Bronchial epithelial cell (primary cell): ENCODE measurements around the gene APELA. TPM values are rescaled to one million over a fixed set of nuclear protein-coding genes. Genes with fewer than 3 reads are reported as not detected.
"Not testable (repeated sequence)": the region's sequence is repeated elsewhere in the genome, so short reads cannot be mapped to it uniquely, and the experiment has no call there.

Source experiments
- DNase-seq: peaks from one replicate; pipeline ENCODE4 v3.0.0-alpha.2; 2010; ENCODE audit warnings: low read depth
- FAIRE-seq: peaks from 2 replicates; lab custom pipeline; 2011; peaks lifted over from hg19 to GRCh38; lab: Jason Lieb, UNC
- H3K27me3 ChIP-seq: 2 replicates; pipeline ENCODE4 v1.5.1; 2011; ENCODE audit warnings: low read length; ENCODE audit not compliant: control insufficient read depth, insufficient read depth
- H3K36me3 ChIP-seq: 2 replicates; pipeline ENCODE4 v1.5.1; 2011; ENCODE audit warnings: low read length; ENCODE audit not compliant: control insufficient read depth, insufficient read depth
- H3K4me3 ChIP-seq: 2 replicates; pipeline ENCODE4 v1.5.1; 2011; ENCODE audit warnings: mild to moderate bottlenecking, low read depth, low read length, control low read depth
- CTCF ChIP-seq: IDR thresholded peaks from 2 replicates; pipeline ENCODE4 v1.5.1; 2011; ENCODE audit warnings: mild to moderate bottlenecking, moderate library complexity, low read length, control low read depth, inconsistent platforms; ENCODE audit not compliant: insufficient read depth, severe bottlenecking
- total RNA-seq: library from RNA; depleted of rRNA; stranded (reverse); fragments of >200 nt; gene quantifications from 2 replicates; pipeline ENCODE4 v1.2.1, GENCODE V29; 2014

Gene APELA
- total RNA-seq, 1 donor from 2014 or later = not detected

DNA sequence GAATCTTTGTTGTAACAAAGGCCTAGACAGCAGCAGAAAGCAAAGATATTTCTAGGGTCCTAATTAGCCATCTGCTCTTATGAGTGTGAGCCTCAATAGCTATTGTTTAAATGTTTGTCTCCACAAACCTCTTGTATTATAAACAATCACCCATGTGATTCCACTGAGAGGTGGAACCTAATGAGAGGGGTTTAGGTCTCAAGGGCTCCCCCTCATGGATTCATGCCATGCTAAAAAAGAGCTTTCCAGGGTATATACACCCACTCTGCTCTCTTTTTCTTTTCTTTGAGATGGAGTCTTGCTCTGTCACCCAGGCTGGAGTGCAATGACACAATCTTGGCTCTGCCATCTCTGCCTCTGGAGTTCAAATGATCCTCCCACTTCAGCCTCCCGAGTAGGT, 58.4 kb downstream of the APELA start:
- DNase-seq (no peak), FAIRE-seq (no peak)
- no peak for TF ChIP-seq CTCF
- Histone ChIP-seq H3K27me3 (no peaks in the 10 kb centered on the region), H3K4me3 (no peak overlapping the region), H3K36me3 (no peaks in the 10 kb centered on the region)

- not testable (repeated sequence) for FAIRE-seq, DNase-seq, H3K27me3 ChIP-seq, H3K36me3 ChIP-seq, H3K4me3 ChIP-seq
Measured at GRCh38 chr4:164935865-164936606, 59.1 kb downstream of the APELA start.

DNA sequence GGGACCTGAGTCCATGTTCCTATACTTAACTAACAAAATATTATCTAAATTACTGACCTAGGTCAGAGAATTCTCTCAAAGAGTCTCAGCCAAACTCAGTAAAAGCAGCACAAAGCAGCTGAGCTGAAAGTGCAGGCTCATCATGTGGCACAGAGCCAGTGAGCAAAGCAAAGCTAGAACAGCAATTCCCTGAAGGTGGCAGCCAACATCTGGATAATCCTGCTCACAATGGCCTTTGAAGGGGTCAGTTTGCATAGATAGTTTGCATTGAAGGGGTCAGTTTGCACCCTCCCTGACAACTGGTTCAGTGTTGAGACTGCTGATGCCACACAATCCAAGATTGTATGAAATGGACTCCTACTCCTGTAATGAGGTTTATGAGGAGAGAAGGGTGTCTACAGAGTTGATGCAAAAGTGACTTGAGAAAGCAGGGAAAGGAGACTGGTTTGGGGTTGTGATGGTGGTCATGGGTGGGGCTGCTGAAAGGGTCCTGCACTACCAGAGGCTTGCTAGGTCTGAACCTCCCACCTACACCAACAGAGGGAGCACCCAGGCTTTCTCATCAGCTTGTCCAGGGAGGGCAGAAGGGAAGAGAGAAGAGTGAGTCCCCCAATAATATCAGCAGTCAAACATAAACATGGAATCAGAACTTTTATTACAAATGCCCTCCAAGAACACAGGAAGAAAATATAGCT, 60.7 kb downstream of the APELA start:
- peak; percentile 87 for FAIRE-seq
- peak; percentile 14 for DNase-seq
- no peaks in the 10 kb centered on the region for H3K36me3 ChIP-seq
- H3K4me3 ChIP-seq = no peak overlapping the region
- peak; percentile 7 for TF ChIP-seq CTCF
- no peaks in the 10 kb centered on the region for H3K27me3 ChIP-seq

- TF ChIP-seq CTCF = no peak
- Histone ChIP-seq H3K27me3 (no peaks in the 10 kb centered on the region), H3K4me3 (no peak overlapping the region), H3K36me3 (no peaks in the 10 kb centered on the region)
- FAIRE-seq (no peak), DNase-seq (no peak)
Measured at GRCh38 chr4:164943192-164943591, 66.2 kb downstream of the APELA start.

DNA sequence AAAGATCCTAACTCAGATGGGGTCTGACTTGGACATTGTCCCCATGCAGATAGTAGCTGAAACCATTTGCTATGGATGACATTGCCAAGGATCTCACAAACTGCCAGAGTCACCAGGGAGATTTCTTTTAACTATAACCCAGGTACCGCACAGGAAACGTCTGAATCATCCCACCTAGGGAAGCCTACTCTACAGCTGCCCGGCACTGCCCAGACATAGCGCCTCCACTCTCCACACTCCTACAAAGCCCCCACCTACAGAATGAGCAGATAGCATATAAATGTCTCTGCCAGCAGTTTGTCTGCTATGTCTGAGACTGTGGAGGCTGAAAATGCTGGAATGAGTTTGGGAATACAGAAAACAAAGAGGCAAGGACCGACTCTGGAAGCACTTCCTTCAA, 68.2 kb downstream of the APELA start:
- FAIRE-seq = no peak
- Histone ChIP-seq H3K27me3 (no peaks in the 10 kb centered on the region), H3K36me3 (no peaks in the 10 kb centered on the region), H3K4me3 (no peak overlapping the region)
- DNase-seq = no peak
- no peak for TF ChIP-seq CTCF

DNA sequence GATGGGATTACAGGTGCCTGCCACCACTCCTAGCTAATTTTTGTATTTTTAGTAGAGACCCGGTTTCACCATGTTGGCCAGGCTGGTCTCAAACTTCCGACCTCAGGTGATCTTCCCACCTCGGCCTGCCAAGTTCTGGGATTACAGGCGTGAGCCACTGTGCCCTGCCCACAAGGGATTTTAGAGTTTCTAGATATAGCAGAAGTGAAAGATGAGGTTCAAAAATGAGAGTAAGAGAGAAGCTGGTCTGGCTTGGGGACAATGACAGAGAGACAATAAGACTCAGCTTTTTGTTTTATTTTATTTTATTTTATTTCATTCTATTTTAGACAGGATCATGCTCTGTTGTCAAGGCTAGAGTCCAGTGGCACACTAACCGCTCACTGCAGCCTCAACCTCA, 69.8 kb downstream of the APELA start:
- H3K4me3 ChIP-seq = no peak overlapping the region
- no peaks in the 10 kb centered on the region for H3K27me3 ChIP-seq
- FAIRE-seq (no peak), DNase-seq (no peak)
- H3K36me3 ChIP-seq = no peaks in the 10 kb centered on the region
- TF ChIP-seq CTCF = no peak
